Measurements from ENCODE around the gene ATP2B1.

DNA sequence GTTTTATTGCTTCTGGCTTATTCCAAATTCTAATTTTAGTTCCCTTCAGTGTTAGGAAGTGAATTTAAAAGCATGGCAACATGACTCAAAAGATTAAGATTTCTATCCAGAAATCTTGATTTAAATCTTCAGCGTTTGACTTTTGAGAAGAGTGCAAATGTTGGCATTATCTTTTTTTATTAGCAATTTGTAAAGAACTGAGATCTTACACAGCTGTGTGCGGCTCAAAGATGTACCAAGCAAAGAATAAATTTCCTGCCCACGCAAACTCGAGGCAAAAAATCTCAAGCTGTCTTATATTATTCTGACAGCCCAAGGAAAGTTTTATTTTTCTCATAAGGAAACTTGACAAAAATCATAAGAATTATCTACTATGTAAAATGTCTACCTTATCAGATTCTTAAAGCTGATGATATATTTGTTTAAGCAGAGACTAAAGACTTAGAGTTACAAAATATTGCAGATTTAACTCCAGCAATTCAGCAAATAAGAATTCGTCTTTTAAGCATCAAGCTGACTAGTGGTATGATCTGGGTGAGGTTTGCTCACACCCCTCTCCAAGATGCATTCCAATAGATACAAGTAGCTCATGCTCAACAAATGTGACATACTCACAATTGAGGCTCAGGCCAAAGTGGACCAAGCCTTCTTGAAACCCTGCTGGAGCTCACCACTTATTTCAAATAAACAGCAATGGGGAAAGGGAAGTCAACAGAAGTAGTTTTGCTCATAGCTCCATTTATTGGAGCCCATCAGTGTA, 135.4 kb downstream of the ATP2B1 start:
- TF ChIP-seq, protein P1, sequence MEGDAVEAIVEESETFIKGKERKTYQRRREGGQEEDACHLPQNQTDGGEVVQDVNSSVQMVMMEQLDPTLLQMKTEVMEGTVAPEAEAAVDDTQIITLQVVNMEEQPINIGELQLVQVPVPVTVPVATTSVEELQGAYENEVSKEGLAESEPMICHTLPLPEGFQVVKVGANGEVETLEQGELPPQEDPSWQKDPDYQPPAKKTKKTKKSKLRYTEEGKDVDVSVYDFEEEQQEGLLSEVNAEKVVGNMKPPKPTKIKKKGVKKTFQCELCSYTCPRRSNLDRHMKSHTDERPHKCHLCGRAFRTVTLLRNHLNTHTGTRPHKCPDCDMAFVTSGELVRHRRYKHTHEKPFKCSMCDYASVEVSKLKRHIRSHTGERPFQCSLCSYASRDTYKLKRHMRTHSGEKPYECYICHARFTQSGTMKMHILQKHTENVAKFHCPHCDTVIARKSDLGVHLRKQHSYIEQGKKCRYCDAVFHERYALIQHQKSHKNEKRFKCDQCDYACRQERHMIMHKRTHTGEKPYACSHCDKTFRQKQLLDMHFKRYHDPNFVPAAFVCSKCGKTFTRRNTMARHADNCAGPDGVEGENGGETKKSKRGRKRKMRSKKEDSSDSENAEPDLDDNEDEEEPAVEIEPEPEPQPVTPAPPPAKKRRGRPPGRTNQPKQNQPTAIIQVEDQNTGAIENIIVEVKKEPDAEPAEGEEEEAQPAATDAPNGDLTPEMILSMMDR (IDR thresholded peaks at IDR 0.05; ENCODE audit: extremely low read depth in 1 of 2, insufficient read depth in 1 of 2, low read depth in 1 of 2, low read length in 2 of 2): no peak
- TF ChIP-seq POLR2AphosphoS5 (IDR thresholded peaks at IDR 0.05; ENCODE audit: insufficient read depth, low read depth, low read length) (no peak), EZH2 (IDR thresholded peaks at IDR 0.05; ENCODE audit: borderline replicate concordance, low read depth, low read length, severe bottlenecking) (no peak), POLR2A (IDR thresholded peaks at IDR 0.05; ENCODE audit: low read depth, low read length) (no peak), JUN (IDR thresholded peaks at IDR 0.05; ENCODE audit: borderline replicate concordance, insufficient read depth, insufficient read length, low read depth) (no peak), MYC (IDR thresholded peaks at IDR 0.05; ENCODE audit: low read depth, low read length) (no peak)
- TF ChIP-seq, protein P2, sequence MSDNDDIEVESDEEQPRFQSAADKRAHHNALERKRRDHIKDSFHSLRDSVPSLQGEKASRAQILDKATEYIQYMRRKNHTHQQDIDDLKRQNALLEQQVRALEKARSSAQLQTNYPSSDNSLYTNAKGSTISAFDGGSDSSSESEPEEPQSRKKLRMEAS (IDR thresholded peaks at IDR 0.05; ENCODE audit: insufficient read depth, insufficient read length): no peak

All from endothelial cell of umbilical vein (primary cell).